GM12891 (cell line): Measurements from ENCODE around the gene CRTC1.

Experiments used
- POLR2A ChIP-seq: IDR thresholded peaks from 2 replicates; pipeline ENCODE4 v1.6.1; 2011; ENCODE audit warnings: low read depth, low read length, control low read depth
- POLR2AphosphoS5 ChIP-seq: IDR thresholded peaks from 2 replicates; pipeline ENCODE4 v1.6.1; 2011; ENCODE audit warnings: low read depth, low read length, control low read depth

DNA sequence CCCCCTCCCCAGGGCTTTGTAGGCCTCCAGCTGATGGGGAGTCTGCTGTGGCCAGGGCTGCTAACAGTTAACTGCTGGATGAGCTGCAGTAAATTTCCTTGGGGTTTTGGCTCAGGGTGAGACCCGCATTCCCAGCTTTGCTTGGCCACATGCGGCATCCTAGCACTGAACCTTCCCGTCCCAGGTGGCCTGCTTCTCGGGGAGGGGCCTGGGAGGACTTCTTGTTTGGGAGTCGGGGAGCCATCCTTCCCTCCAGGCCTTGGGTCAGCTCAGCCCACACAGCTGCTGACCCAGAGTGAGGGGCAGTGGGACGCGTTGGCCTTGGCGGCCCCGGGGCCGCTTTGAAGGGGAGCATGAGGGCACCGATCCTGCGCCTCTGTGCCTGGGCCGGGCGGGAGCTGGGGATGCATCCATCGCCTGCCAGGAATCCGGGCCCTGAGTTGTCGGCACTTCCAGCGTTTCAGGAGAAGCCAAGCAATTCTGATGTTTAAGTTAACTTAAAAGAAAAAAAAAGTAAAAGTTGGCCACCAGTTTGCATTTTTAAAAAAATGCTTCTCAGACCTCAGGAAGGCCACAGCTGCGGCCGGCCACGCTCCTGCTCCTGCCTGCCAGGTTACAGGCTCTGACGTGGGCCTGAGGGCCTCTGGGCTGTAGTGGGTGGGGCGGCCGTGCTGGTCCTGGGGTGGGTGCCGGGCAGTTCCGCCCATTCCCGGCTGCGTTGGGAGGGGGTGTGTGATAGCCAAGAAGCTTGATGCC, 27.7 kb downstream of the CRTC1 start:
- TF ChIP-seq POLR2A = no peak
- no peak for TF ChIP-seq POLR2AphosphoS5
